ENCODE measurements around the gene ZMYND15. TPM values are rescaled to one million over a fixed set of nuclear protein-coding genes. Genes with fewer than 3 reads are reported as not detected.

ZMYND15 gene
- total and polyA plus RNA-seq, 2 of the 13 experiments (the other 11 are each of a cell fraction or from before 2014, with no cell fraction given) = 0.24 to 2.7 TPM

GRCh38 chr17:4788807-4789700, 49.4 kb downstream of the ZMYND15 start, which contains the start of gene GLTPD2 (continued):
- TF ChIP-seq ZNF510 (CRISPR knock-in tag; IDR thresholded peaks at IDR 0.05; ENCODE audit: low read depth) (no peak), ZFP37 (CRISPR knock-in tag; IDR thresholded peaks at IDR 0.05; ENCODE audit: borderline replicate concordance) (no peak), YEATS2 (CRISPR knock-in tag; IDR thresholded peaks at IDR 0.05; ENCODE audit: borderline replicate concordance) (0 out of 2 replicates have a peak, but pooled peaks have one; percentile 12), SMAD3 (CRISPR knock-in tag; IDR thresholded peaks at IDR 0.05) (peak; percentile 86), IRF2 (CRISPR knock-in tag; IDR thresholded peaks at IDR 0.05) (peak; percentile 71; the same call in 1 of the 2 replicates), AHDC1 (CRISPR knock-in tag; IDR thresholded peaks at IDR 0.05; ENCODE audit: borderline replicate concordance) (no peak; the same call in 1 of the 2 replicates), GABPA (IDR thresholded peaks at IDR 0.05; ENCODE audit: low read depth, low read length) (no peak), GABPA (CRISPR knock-in tag; IDR thresholded peaks at IDR 0.05; ENCODE audit: low read depth) (no peak), CBX1 (IDR thresholded peaks at IDR 0.05; ENCODE audit: low read depth) (peak; percentile 37), KLF15 (CRISPR knock-in tag; IDR thresholded peaks at IDR 0.05; ENCODE audit: borderline replicate concordance) (no peak; the same call in 1 of the 2 replicates), RFXAP (CRISPR knock-in tag; IDR thresholded peaks at IDR 0.05; ENCODE audit: borderline replicate concordance) (no peak; the same call in 1 of the 2 replicates)
- TF ChIP-seq, protein P1, sequence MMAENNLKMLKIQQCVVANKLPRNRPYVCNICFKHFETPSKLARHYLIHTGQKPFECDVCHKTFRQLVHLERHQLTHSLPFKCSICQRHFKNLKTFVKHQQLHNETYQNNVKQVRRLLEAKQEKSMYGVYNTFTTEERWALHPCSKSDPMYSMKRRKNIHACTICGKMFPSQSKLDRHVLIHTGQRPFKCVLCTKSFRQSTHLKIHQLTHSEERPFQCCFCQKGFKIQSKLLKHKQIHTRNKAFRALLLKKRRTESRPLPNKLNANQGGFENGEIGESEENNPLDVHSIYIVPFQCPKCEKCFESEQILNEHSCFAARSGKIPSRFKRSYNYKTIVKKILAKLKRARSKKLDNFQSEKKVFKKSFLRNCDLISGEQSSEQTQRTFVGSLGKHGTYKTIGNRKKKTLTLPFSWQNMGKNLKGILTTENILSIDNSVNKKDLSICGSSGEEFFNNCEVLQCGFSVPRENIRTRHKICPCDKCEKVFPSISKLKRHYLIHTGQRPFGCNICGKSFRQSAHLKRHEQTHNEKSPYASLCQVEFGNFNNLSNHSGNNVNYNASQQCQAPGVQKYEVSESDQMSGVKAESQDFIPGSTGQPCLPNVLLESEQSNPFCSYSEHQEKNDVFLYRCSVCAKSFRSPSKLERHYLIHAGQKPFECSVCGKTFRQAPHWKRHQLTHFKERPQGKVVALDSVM (CRISPR knock-in tag; IDR thresholded peaks at IDR 0.05) = no peak; the same call in 1 of the 2 replicates
- TF ChIP-seq, protein P2, sequence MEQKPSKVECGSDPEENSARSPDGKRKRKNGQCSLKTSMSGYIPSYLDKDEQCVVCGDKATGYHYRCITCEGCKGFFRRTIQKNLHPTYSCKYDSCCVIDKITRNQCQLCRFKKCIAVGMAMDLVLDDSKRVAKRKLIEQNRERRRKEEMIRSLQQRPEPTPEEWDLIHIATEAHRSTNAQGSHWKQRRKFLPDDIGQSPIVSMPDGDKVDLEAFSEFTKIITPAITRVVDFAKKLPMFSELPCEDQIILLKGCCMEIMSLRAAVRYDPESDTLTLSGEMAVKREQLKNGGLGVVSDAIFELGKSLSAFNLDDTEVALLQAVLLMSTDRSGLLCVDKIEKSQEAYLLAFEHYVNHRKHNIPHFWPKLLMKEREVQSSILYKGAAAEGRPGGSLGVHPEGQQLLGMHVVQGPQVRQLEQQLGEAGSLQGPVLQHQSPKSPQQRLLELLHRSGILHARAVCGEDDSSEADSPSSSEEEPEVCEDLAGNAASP (CRISPR knock-in tag; IDR thresholded peaks at IDR 0.05; ENCODE audit: borderline replicate concordance) = no peak
- TF ChIP-seq, protein P3, sequence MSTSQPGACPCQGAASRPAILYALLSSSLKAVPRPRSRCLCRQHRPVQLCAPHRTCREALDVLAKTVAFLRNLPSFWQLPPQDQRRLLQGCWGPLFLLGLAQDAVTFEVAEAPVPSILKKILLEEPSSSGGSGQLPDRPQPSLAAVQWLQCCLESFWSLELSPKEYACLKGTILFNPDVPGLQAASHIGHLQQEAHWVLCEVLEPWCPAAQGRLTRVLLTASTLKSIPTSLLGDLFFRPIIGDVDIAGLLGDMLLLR (CRISPR knock-in tag; IDR thresholded peaks at IDR 0.05) = no peak
- TF ChIP-seq, protein P4, sequence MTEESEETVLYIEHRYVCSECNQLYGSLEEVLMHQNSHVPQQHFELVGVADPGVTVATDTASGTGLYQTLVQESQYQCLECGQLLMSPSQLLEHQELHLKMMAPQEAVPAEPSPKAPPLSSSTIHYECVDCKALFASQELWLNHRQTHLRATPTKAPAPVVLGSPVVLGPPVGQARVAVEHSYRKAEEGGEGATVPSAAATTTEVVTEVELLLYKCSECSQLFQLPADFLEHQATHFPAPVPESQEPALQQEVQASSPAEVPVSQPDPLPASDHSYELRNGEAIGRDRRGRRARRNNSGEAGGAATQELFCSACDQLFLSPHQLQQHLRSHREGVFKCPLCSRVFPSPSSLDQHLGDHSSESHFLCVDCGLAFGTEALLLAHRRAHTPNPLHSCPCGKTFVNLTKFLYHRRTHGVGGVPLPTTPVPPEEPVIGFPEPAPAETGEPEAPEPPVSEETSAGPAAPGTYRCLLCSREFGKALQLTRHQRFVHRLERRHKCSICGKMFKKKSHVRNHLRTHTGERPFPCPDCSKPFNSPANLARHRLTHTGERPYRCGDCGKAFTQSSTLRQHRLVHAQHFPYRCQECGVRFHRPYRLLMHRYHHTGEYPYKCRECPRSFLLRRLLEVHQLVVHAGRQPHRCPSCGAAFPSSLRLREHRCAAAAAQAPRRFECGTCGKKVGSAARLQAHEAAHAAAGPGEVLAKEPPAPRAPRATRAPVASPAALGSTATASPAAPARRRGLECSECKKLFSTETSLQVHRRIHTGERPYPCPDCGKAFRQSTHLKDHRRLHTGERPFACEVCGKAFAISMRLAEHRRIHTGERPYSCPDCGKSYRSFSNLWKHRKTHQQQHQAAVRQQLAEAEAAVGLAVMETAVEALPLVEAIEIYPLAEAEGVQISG (CRISPR knock-in tag; IDR thresholded peaks at IDR 0.05) = peak; percentile 51
